Right kidney (tissue), 9 donors: ENCODE measurements around the gene KCNG3.

ENCODE experiments used
- DNase-seq: peaks from one replicate; pipeline ENCODE4 v3.0.0-alpha.2; 2016
- long read RNA-seq, 8 donors: transcript quantifications; one replicate each; lab custom pipeline, GENCODE V29; 2026

Gene KCNG3, protein sequence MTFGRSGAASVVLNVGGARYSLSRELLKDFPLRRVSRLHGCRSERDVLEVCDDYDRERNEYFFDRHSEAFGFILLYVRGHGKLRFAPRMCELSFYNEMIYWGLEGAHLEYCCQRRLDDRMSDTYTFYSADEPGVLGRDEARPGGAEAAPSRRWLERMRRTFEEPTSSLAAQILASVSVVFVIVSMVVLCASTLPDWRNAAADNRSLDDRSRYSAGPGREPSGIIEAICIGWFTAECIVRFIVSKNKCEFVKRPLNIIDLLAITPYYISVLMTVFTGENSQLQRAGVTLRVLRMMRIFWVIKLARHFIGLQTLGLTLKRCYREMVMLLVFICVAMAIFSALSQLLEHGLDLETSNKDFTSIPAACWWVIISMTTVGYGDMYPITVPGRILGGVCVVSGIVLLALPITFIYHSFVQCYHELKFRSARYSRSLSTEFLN
- long read RNA-seq, donor 1 = 0 reads
- long read RNA-seq, donor 2 = 0 reads
- long read RNA-seq, donor 3 = 0 reads
- long read RNA-seq, donor 4, partial matches to known transcripts = 0 of 2 reads
- long read RNA-seq, donor 4, other reads (novel, unspliced or antisense) = 0 of 2 reads
- long read RNA-seq, donor 5 = 0 reads
- long read RNA-seq, donor 6 = 0 reads
- long read RNA-seq, donor 7 = 0 reads
- long read RNA-seq, donor 8 = 0 reads

- DNase-seq = peak; percentile 86
Measured at GRCh38 chr2:42493468-42494354, at the start of gene KCNG3. KCNG3 (minus strand) TSS chr2:42493982; CDS start chr2:42493501, 481 bp downstream.

DNA sequence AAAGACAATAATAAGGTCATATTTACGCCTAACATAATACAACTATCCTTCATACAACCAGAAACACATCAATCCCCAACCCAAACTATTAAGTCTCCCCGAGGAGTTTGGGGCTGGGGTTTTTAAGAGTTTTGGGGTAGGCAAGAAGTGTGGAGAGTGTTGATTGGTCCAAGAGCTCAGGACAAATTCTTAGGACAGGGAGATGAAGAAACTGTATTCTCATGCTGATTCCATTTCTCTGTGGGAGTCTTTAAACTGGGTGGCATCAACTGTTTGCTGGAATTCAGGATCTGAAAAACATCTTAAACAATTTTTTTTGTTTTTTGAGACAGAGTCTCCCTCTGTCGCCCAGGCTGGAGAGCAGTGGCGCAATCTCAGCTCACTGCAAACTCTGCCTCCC lies 49.1 kb upstream of the KCNG3 start:
- DNase-seq = no peak

DNA sequence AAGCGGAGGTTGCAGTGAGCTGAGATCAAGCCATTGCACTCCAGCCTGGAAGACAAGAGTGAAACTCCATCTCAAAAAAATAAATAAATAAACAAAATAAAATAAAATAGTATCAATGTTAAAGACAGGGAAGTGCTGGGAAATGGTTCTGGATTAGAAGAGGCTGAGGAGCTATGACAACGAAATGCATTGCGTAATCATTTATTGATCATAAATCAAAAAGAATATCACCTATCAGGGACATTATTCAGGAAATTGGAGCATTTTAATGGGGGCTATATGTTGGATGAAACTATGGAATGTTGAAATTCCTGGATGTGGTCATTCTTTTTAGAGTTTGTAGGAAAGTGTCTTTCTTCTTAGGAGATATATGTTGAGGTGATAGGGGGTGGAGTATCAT lies 43.7 kb upstream of the KCNG3 start:
- DNase-seq = no peak

DNA sequence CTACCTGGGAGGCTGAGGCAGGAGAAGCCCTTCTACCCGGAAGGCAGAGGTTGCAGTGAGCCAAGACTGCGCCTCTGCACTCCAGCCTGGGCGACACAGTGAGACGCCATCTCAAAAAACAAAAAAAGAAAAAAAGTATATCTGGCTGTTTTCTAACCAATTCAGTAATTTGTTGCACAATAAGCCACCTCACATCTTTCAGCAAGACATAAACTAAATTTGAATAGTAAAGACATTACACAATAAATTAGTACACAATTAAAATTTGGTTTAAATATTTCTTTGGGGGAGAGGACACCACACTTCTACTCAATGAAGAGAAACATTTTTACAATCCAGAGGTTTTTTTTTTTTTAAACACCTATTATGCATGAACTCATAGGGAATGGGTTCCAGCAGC lies 38.6 kb upstream of the KCNG3 start:
- DNase-seq = no peak

GRCh38 chr2:42523341-42523740 lies 29.6 kb upstream of the KCNG3 start:
- DNase-seq = no peak

GRCh38 chr2:42522035-42522434 lies 28.3 kb upstream of the KCNG3 start:
- no peak for DNase-seq

DNA sequence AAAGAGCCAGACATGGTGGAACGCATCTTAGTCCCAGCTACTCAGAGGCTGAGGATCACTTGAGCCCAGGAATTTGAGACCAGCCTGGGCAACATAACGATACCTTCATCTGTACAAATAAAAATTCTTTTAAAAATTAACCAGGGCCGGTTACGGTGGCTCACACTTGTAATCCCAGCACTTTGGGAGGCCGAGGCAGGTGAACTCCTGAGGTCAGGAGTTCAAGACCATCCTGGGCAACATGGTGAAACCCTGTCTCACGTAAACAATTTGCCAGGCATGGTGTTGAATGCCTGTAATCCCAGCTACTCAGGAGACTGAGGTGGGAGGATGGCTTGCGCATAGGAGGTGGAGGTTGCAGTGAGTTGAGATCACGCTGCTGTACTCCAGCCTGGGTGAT lies 25.8 kb upstream of the KCNG3 start:
- no peak for DNase-seq

DNA sequence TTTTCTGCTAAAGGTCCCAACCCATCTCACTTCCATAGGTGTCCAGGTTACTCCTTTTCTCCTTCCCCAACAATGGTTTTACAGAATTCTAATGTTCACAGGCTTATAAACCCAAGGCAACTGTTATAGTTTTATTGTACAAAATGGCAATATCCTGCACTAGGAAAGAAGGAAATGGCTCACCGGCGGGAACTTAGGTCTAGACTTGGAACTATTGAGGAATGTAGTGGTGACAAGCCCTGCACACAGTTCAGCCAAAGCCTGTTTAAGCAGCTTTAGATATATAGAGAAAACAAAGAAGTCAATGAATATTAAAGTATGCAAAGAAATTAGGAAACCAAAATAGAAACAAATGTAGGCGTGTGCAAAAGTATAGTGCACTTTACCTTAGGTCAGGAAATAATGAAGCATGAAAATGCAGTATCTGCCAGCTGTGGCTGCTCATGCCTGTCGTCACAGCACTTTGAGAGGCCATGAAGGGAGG lies 22.7 kb upstream of the KCNG3 start:
- no peak for DNase-seq

DNA sequence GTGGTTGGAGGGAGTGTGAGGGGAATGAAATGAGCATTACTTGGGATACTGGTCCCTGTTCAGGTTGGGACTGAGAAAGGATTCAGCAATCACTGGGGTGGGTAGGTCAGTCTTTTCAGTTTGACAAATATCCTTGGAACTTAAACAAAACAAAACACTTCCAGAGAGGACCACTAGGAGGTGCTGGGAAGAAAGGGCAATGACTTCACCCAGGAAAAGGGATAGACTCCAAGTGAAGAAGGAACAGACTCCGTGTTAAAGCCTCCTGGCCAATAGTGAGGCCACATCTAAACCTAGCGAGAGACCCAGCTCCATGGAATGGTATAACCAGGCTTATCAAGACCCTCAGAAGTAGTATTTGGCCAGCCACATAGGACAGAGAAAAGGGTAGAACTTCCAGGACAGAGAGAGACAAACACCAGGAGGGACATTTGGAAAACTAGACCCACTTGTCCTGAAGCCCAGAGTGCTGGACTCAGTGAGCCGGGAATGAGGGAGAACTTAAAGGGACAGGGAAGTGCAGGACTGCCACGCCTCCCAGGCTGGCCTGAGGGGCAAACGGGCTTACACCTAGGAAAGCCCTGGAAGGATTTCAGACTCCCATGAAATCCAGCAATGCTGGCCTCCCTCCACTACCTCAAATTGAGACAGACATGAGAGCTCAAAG lies 19.6 kb upstream of the KCNG3 start:
- no peak for DNase-seq

DNA sequence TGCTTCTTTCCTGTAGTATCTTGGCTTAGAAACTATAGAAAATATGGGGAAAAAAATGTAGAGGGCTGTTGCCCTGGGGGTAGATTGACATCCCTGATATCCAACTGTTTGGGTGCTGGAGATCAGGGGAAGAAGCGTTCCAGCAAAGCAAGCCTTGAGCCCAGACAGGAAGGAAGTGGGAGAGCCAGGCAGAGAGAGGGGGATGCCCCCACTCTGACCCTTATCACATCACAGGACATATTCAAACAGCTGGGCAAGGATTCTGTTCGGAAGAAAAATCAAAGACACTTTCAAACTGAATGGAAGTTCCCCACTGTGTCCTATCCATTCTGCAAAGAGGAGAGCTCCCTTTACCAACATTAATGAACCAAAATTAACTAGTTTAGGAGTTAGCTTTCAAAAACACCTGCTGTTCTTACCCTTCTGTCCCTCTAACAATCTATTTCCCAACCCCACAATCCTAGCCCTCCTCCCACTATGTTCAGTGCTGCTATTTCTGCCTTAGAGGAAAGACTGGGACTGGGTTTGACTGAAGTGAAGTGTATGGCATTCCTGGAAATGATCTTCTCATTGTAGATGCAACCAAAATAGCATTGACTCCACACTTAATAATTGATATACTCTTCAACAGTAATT lies 16.9 kb upstream of the KCNG3 start:
- no peak for DNase-seq

- DNase-seq = no peak
Measured at GRCh38 chr2:42510191-42510590, 16.4 kb upstream of the KCNG3 start.

- no peak for DNase-seq
Measured at GRCh38 chr2:42504364-42505230, 10.8 kb upstream of the KCNG3 start.

- DNase-seq = no peak
Measured at GRCh38 chr2:42503291-42503690, 9.5 kb upstream of the KCNG3 start.

DNA sequence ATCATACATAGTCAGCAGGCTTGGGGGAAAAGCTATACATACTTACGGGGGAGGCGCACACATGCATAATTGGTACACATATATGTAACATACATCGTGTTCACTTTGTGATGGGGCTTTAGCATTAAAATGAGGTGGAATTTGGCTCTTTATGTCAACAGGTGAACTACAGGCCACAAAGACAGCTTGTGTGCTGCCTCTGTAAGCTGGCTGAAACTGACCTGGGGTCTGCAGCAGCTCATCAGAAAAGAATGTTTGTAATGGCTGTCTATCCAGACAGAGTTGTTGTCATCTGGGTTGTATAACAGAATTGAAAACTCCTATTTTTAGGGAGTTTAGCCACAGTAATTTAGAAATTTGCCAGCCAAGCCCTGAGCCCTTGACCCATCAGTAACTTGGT lies 4.7 kb upstream of the KCNG3 start:
- no peak for DNase-seq

- DNase-seq = no peak
Measured at GRCh38 chr2:42495611-42496010, 1.8 kb upstream of the KCNG3 start.

GRCh38 chr2:42495234-42495581 lies 1.4 kb upstream of the KCNG3 start:
- DNase-seq = peak; percentile 42

GRCh38 chr2:42494355-42495233 lies 812 bp upstream of the KCNG3 start:
- DNase-seq = peak; percentile 89

DNA sequence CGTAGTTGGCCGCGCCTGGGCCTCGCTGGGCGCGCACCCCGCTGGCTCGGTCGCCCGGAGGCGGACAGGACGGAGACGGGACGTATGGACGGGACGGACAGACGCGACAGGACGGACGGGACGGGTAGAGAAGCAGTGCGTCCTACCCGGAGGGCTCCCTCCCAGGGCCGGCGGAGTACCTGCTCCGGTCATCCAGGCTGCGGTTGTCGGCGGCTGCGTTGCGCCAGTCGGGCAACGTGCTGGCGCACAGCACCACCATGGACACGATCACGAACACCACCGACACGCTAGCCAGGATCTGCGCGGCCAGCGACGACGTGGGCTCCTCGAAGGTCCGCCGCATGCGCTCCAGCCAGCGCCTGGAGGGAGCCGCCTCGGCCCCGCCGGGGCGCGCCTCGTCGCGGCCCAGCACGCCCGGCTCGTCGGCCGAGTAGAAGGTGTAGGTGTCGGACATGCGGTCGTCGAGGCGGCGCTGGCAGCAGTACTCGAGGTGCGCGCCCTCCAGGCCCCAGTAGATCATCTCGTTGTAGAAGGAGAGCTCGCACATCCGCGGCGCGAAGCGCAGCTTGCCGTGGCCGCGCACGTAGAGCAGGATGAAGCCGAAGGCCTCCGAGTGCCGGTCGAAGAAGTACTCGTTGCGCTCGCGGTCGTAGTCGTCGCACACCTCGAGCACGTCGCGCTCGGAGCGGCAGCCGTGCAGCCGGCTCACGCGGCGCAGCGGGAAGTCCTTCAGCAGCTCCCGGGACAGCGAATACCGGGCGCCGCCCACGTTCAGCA lies 903 bp downstream of the KCNG3 start:
- DNase-seq = peak; percentile 82

DNA sequence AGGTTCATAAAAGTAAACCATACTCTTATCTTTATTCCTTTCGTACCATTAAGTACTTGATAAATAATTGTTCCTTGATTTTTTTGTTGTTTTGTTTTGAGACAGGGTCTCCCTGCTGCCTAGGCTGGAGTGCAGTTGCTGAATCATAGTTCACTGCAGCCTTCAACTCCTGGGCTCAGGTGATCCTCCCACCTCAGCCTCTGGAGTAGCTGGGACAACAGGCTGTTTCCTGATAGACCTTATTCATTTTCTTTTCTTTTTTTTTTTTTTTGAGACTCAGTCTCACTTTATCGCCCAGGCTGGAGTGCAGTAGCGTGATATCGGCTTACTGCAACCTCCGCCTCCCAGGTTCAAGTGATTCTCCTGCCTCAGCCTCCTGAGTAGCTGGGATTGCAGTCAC lies 5.5 kb downstream of the KCNG3 start:
- no peak for DNase-seq
